ENCODE measurements around the gene ZER1. TPM values are rescaled to one million over a fixed set of nuclear protein-coding genes. Genes with fewer than 3 reads are reported as not detected.

Gene ZER1
- 14.0 and 23.2 TPM in 2 replicates for total RNA-seq

GRCh38 chr9:128771745-128772519, at the start of gene ZER1:
Gene ZER1, minus strand, starts transcription at chr9:128771927. Its CDS starts 16,362 bp downstream, at chr9:128755565.

GRCh38 chr9:128818099-128818838, 46.5 kb upstream of the ZER1 start, which contains the start of gene ENDOG:
Gene ENDOG, plus strand, starts transcription at chr9:128818500. Its CDS starts 185 bp downstream, at chr9:128818685.

GRCh38 chr9:128786681-128787601, 15.2 kb upstream of the ZER1 start, which contains the start of gene TBC1D13:
Gene TBC1D13, plus strand, starts transcription at chr9:128787253. Its CDS starts 101 bp downstream, at chr9:128787354.

GRCh38 chr9:128723866-128724743, 47.6 kb downstream of the ZER1 start, which contains the start of gene ZDHHC12:
Gene ZDHHC12, minus strand, starts transcription at chr9:128724127. Its CDS starts 34 bp downstream, at chr9:128724093.

GRCh38 chr9:128702445-128702948, 69.2 kb downstream of the ZER1 start, which contains the start of gene PKN3:
Gene PKN3, plus strand, starts transcription at chr9:128702503. Its CDS starts 413 bp downstream, at chr9:128702916.

GRCh38 chr9:128688501-128689292, 83.0 kb downstream of the ZER1 start, which contains the start of gene SET:
Gene SET, plus strand, starts transcription at chr9:128689222. Its CDS starts 361 bp downstream, at chr9:128689583.

Small RNA genes lying within 50 kb of the gene (small RNA-seq; reads per million reads assigned to genes)
- gene RF00017 = not detected
- gene RN7SL560P = not detected

Other genes starting within 250 kb of the ZER1 start
- gene SPTAN1, start 219.3 kb downstream of the ZER1 start, total RNA-seq = 470 and 484 TPM in 2 replicates
- 61.0 and 62.1 TPM in 2 replicates for gene DYNC2I2, start 115.1 kb downstream of the ZER1 start, total RNA-seq
- 371 and 506 TPM in 2 replicates for gene SET, start 82.7 kb downstream of the ZER1 start, total RNA-seq
- gene PKN3, start 69.4 kb downstream of the ZER1 start, total RNA-seq = 17.2 and 25.5 TPM in 2 replicates
- 39.0 and 46.1 TPM in 2 replicates for gene ZDHHC12, start 47.8 kb downstream of the ZER1 start, total RNA-seq
- 29.1 and 33.4 TPM in 2 replicates for gene TBC1D13, start 15.3 kb upstream of the ZER1 start, total RNA-seq
- gene ENDOG, start 46.6 kb upstream of the ZER1 start, total RNA-seq = 19.8 and 23.5 TPM in 2 replicates
- 21.6 and 22.0 TPM in 2 replicates for gene SPOUT1, start 57.9 kb upstream of the ZER1 start, total RNA-seq
- 5.7 and 9.5 TPM in 2 replicates for gene KYAT1, start 110.0 kb upstream of the ZER1 start, total RNA-seq
- gene LRRC8A, start 110.2 kb upstream of the ZER1 start, total RNA-seq = 149 and 154 TPM in 2 replicates
- gene PHYHD1, start 149.1 kb upstream of the ZER1 start, total RNA-seq = 0.19 and 1.3 TPM in 2 replicates
- 32.4 and 35.6 TPM in 2 replicates for gene DOLK, start 175.7 kb upstream of the ZER1 start, total RNA-seq
- gene NUP188, start 175.8 kb upstream of the ZER1 start, total RNA-seq = 54.9 and 64.4 TPM in 2 replicates

Data from vein endothelial cell (primary cell).